Kidney (tissue), 14 donors: ENCODE measurements around the gene LINGO1. TPM values are rescaled to one million over a fixed set of nuclear protein-coding genes. Genes with fewer than 3 reads are reported as not detected.

Source experiments
- DNase-seq, 5 donors: peaks; one replicate each; pipeline ENCODE4 v3.0.0-alpha.2; 2013 to 2020
- FAIRE-seq: peaks from 2 replicates; lab custom pipeline; 2012; peaks lifted over from hg19 to GRCh38; lab: Jason Lieb, UNC
- H3K27ac ChIP-seq, 2 donors: one replicate each; pipeline ENCODE4 v1.7.0; 2013; ENCODE audit warnings: low read depth in 2 of 2, low read length in 2 of 2, inconsistent platforms in 1 of 2
- H3K27me3 ChIP-seq: one replicate; pipeline ENCODE4 v1.7.1; 2013; ENCODE audit warnings: low read length, inconsistent platforms; ENCODE audit not compliant: control insufficient read depth, insufficient read depth
- H3K36me3 ChIP-seq, 3 donors: one replicate each; pipeline versions ENCODE4 v1.7.0 to v1.7.1; 2013; ENCODE audit warnings: low read length in 3 of 3, control low read depth in 1 of 3, inconsistent platforms in 1 of 3; ENCODE audit not compliant: insufficient read depth in 3 of 3, control insufficient read depth in 2 of 3
- H3K4me1 ChIP-seq, 3 donors: one replicate each; pipeline versions ENCODE4 v1.7.0 to v1.7.1; 2013; ENCODE audit warnings: low read length in 3 of 3, inconsistent platforms in 1 of 3, low read depth in 1 of 3; ENCODE audit not compliant: control insufficient read depth in 2 of 3, insufficient read depth in 2 of 3
- H3K4me3 ChIP-seq, 3 donors: one replicate each; pipeline versions ENCODE4 v1.7.0 to v1.8.1; 2013; ENCODE audit warnings: low read length in 3 of 3, control low read depth in 1 of 3, inconsistent platforms in 1 of 3
- H3K9ac ChIP-seq, 3 donors: one replicate each; pipeline versions ENCODE4 v1.7.0 to v1.7.1; 2013; ENCODE audit warnings: low read length in 3 of 3, control low read depth in 1 of 3, inconsistent platforms in 1 of 3
- H3K9me3 ChIP-seq, 3 donors: one replicate each; pipeline versions ENCODE4 v1.7.0 to v1.7.1; 2013; ENCODE audit warnings: low read length in 3 of 3, control low read depth in 1 of 3, inconsistent platforms in 1 of 3; ENCODE audit not compliant: control insufficient read depth in 2 of 3, insufficient read depth in 1 of 3
- CTCF ChIP-seq: IDR thresholded peaks from 3 replicates; pipeline ENCODE4 v1.5.1; 2012; ENCODE audit warnings: mild to moderate bottlenecking, moderate library complexity, borderline replicate concordance; ENCODE audit not compliant: insufficient read depth; ENCODE audit errors: extremely low read depth
- intact Hi-C: fragments of 100-400 bp; cut with DNase I; formaldehyde crosslinking; loops from one replicate; pipeline ENCODE4 v1.11.1; 2022
- polyA plus RNA-seq: library from polyadenylated mRNA; stranded (reverse); fragments of 350-450 nt; fragmentation: Illumina TruSeq; extraction: RNeasy Lipid Tissue Mini Kit (QIAGEN cat#74804); gene quantifications from one replicate; pipeline ENCODE4 v1.2.3, GENCODE V29; 2014; ENCODE audit warnings: low read depth, low replicate concordance; ENCODE audit not compliant: insufficient read depth
- total RNA-seq: library from RNA; stranded (reverse); fragmentation: NEBNext Ultra II Directional; extraction: Animal tissue kit (Norgen Biotek cat#: 25700); gene quantifications from one replicate; pipeline ENCODE4 v1.2.1, GENCODE V29; 2021
- donor health status: control.
- donor health status: control.
- donor health status: control.
- donor health status: control.
- donor health status: control.
- donor health status: DM: yes; HTN: yes; CAD: no.
- donor health status: Normal renal cell carcinoma (clear cell type).

LINGO1 gene
- total and polyA plus RNA-seq, 2 donors from 2014 or later = 3.9 to 6.8 TPM

- no peaks in the 10 kb centered on the region for H3K9me3 ChIP-seq
- no peak overlapping the region for H3K27ac ChIP-seq
- H3K27me3 ChIP-seq = no peaks in the 10 kb centered on the region
- intact Hi-C loops = no loop called here
- TF ChIP-seq CTCF = no peak
- peaks cover 3 to 7% (median 3%) of the 10 kb centered on the region in 3 donors for H3K4me1 ChIP-seq
- H3K36me3 ChIP-seq = no peaks in the 10 kb centered on the region
- FAIRE-seq = no peak
- H3K4me3 ChIP-seq = no peak overlapping the region
- H3K9ac ChIP-seq = no peak overlapping the region
- no peak for DNase-seq
Measured at GRCh38 chr15:77604973-77605372, 27.7 kb downstream of the LINGO1 start.

GRCh38 chr15:77603611-77604336 is 28.9 kb downstream of the LINGO1 start:
- no peaks in the 10 kb centered on the region for H3K27me3 ChIP-seq
- no peak overlapping the region for H3K4me3 ChIP-seq
- no peak overlapping the region for H3K9ac ChIP-seq
- no peak for TF ChIP-seq CTCF
- H3K4me1 ChIP-seq = peaks cover 3 to 7% (median 3%) of the 10 kb centered on the region in 3 donors
- no peaks in the 10 kb centered on the region for H3K36me3 ChIP-seq
- no peak overlapping the region for H3K27ac ChIP-seq
- FAIRE-seq = no peak
- H3K9me3 ChIP-seq = no peaks in the 10 kb centered on the region
- no peak for DNase-seq
- intact Hi-C loops = no loop called here

- TF ChIP-seq CTCF = no peak
- intact Hi-C loops = no loop called here
- Histone ChIP-seq H3K36me3 (no peaks in the 10 kb centered on the region), H3K27me3 (no peaks in the 10 kb centered on the region), H3K4me3 (no peak overlapping the region), H3K9ac (no peak overlapping the region), H3K27ac (no peak overlapping the region), H3K9me3 (no peaks in the 10 kb centered on the region), H3K4me1 (peaks cover 3 to 7% (median 3%) of the 10 kb centered on the region in 3 donors)
- no peak for FAIRE-seq
- no peak for DNase-seq
Measured at GRCh38 chr15:77602800-77603199, 29.9 kb downstream of the LINGO1 start.
